Measurements from ENCODE around the gene METTL26. TPM values are rescaled to one million over a fixed set of nuclear protein-coding genes. Genes with fewer than 3 reads are reported as not detected.
A peak's percentile ranks its signal among the peaks of the same experiment; 100 is the strongest.

The METTL26 gene
- total RNA-seq, 1 experiment from 2014 or later = 438 TPM

- DNase-seq (ENCODE audit: low read depth) = no peak
- in situ Hi-C loops (cut with HindIII; ENCODE audit: low pct_unique_long_range_greater_than_20kb, low sequenced_read_pairs) = no loop called here
Observed at GRCh38 chr16:676565-676902, 40.4 kb upstream of the METTL26 start.

- in situ Hi-C loops (cut with HindIII; ENCODE audit: low pct_unique_long_range_greater_than_20kb, low sequenced_read_pairs) = no loop called here
- no peak for DNase-seq (ENCODE audit: low read depth)
Observed at GRCh38 chr16:675884-676564, 39.9 kb upstream of the METTL26 start.

GRCh38 chr16:674968-675883 is 39.1 kb upstream of the METTL26 start, which contains the start of gene RHBDL1:
Gene RHBDL1 (plus strand): TSS chr16:675671. CDS start chr16:675791, 120 bp downstream.
- in situ Hi-C loops (cut with HindIII; ENCODE audit: low pct_unique_long_range_greater_than_20kb, low sequenced_read_pairs) = no loop called here
- no peak for DNase-seq (ENCODE audit: low read depth)

- no peak for DNase-seq (ENCODE audit: low read depth)
- in situ Hi-C loops (cut with HindIII; ENCODE audit: low pct_unique_long_range_greater_than_20kb, low sequenced_read_pairs) = no loop called here
Observed at GRCh38 chr16:674214-674881, 38.2 kb upstream of the METTL26 start.

GRCh38 chr16:673399-673991 is 37.4 kb upstream of the METTL26 start:
- DNase-seq (ENCODE audit: low read depth) = no peak
- in situ Hi-C loops (cut with HindIII; ENCODE audit: low pct_unique_long_range_greater_than_20kb, low sequenced_read_pairs) = no loop called here

- DNase-seq (ENCODE audit: low read depth) = no peak
- in situ Hi-C loops (cut with HindIII; ENCODE audit: low pct_unique_long_range_greater_than_20kb, low sequenced_read_pairs) = no loop called here
Observed at GRCh38 chr16:672851-673250, 36.7 kb upstream of the METTL26 start.

GRCh38 chr16:672371-672770 is 36.3 kb upstream of the METTL26 start:
- in situ Hi-C loops (cut with HindIII; ENCODE audit: low pct_unique_long_range_greater_than_20kb, low sequenced_read_pairs) = no loop called here
- no peak for DNase-seq (ENCODE audit: low read depth)

GRCh38 chr16:671353-672131 is 35.4 kb upstream of the METTL26 start:
- DNase-seq (ENCODE audit: low read depth) = no peak
- in situ Hi-C loops (cut with HindIII; ENCODE audit: low pct_unique_long_range_greater_than_20kb, low sequenced_read_pairs) = no loop called here

GRCh38 chr16:670485-671352 is 34.6 kb upstream of the METTL26 start:
- DNase-seq (ENCODE audit: low read depth) = no peak
- in situ Hi-C loops (cut with HindIII; ENCODE audit: low pct_unique_long_range_greater_than_20kb, low sequenced_read_pairs) = no loop called here

GRCh38 chr16:669666-670065 is 33.6 kb upstream of the METTL26 start:
- no peak for DNase-seq (ENCODE audit: low read depth)
- in situ Hi-C loops (cut with HindIII; ENCODE audit: low pct_unique_long_range_greater_than_20kb, low sequenced_read_pairs) = no loop called here

GRCh38 chr16:668519-669171 is 32.5 kb upstream of the METTL26 start:
- DNase-seq (ENCODE audit: low read depth) = no peak
- in situ Hi-C loops (cut with HindIII; ENCODE audit: low pct_unique_long_range_greater_than_20kb, low sequenced_read_pairs) = no loop called here

GRCh38 chr16:667780-668518 is 31.8 kb upstream of the METTL26 start, which contains the start of gene RHOT2:
Gene RHOT2 (plus strand): TSS chr16:668132. CDS start chr16:668200, 68 bp downstream.
- DNase-seq (ENCODE audit: low read depth) = peak; percentile 84
- in situ Hi-C loops (cut with HindIII; ENCODE audit: low pct_unique_long_range_greater_than_20kb, low sequenced_read_pairs) = no loop called here

GRCh38 chr16:667113-667779 is 31.1 kb upstream of the METTL26 start:
- no peak for DNase-seq (ENCODE audit: low read depth)
- in situ Hi-C loops (cut with HindIII; ENCODE audit: low pct_unique_long_range_greater_than_20kb, low sequenced_read_pairs) = no loop called here

GRCh38 chr16:666572-666971 is 30.5 kb upstream of the METTL26 start:
- in situ Hi-C loops (cut with HindIII; ENCODE audit: low pct_unique_long_range_greater_than_20kb, low sequenced_read_pairs) = no loop called here
- no peak for DNase-seq (ENCODE audit: low read depth)

- DNase-seq (ENCODE audit: low read depth) = no peak
- in situ Hi-C loops (cut with HindIII; ENCODE audit: low pct_unique_long_range_greater_than_20kb, low sequenced_read_pairs) = no loop called here
Observed at GRCh38 chr16:662597-662996, 26.5 kb upstream of the METTL26 start.
